ENCODE measurements around the gene PPP1R8.
"Not testable (repeated sequence)": the region's sequence is repeated elsewhere in the genome, so short reads cannot be mapped to it uniquely, and the experiment has no call there.

Gene PPP1R8

GRCh38 chr1:27832762-27833161, 2.2 kb downstream of the PPP1R8 start:
- peak; percentile 60 for DNase-seq (ENCODE audit: low spot score)

- no peak for DNase-seq (ENCODE audit: low spot score)
Measured at GRCh38 chr1:27833470-27833869, 2.9 kb downstream of the PPP1R8 start.

GRCh38 chr1:27835046-27835445, 4.5 kb downstream of the PPP1R8 start:
- DNase-seq (ENCODE audit: low spot score): no peak

GRCh38 chr1:27835501-27835900, 4.9 kb downstream of the PPP1R8 start:
- DNase-seq (ENCODE audit: low spot score): no peak

GRCh38 chr1:27849951-27850350, 19.4 kb downstream of the PPP1R8 start:
- DNase-seq (ENCODE audit: low spot score): no peak

- no peak for DNase-seq (ENCODE audit: low spot score)
Measured at GRCh38 chr1:27855085-27855484, 24.5 kb downstream of the PPP1R8 start.

- no peak for DNase-seq (ENCODE audit: low spot score)
Measured at GRCh38 chr1:27856561-27857343, 26.2 kb downstream of the PPP1R8 start.

GRCh38 chr1:27857552-27857951, 27.0 kb downstream of the PPP1R8 start:
- DNase-seq (ENCODE audit: low spot score): not testable (repeated sequence)

GRCh38 chr1:27858072-27858948, 27.7 kb downstream of the PPP1R8 start:
- DNase-seq (ENCODE audit: low spot score): peak; percentile 79

GRCh38 chr1:27858949-27859576, 28.5 kb downstream of the PPP1R8 start:
- DNase-seq (ENCODE audit: low spot score): no peak

GRCh38 chr1:27861436-27861835, 30.9 kb downstream of the PPP1R8 start:
- DNase-seq (ENCODE audit: low spot score): no peak

GRCh38 chr1:27862004-27862403, 31.4 kb downstream of the PPP1R8 start:
- no peak for DNase-seq (ENCODE audit: low spot score)

GRCh38 chr1:27862671-27863537, 32.3 kb downstream of the PPP1R8 start:
- DNase-seq (ENCODE audit: low spot score): peak; percentile 93

GRCh38 chr1:27863538-27863915, 32.9 kb downstream of the PPP1R8 start:
- no peak for DNase-seq (ENCODE audit: low spot score)

GRCh38 chr1:27864264-27864895, 33.8 kb downstream of the PPP1R8 start:
- DNase-seq (ENCODE audit: low spot score): no peak

GRCh38 chr1:27865821-27866220, 35.2 kb downstream of the PPP1R8 start:
- no peak for DNase-seq (ENCODE audit: low spot score)

GRCh38 chr1:27868556-27868931, 38.0 kb downstream of the PPP1R8 start:
- DNase-seq (ENCODE audit: low spot score): no peak

GRCh38 chr1:27868932-27869718, 38.5 kb downstream of the PPP1R8 start:
- DNase-seq (ENCODE audit: low spot score): no peak

- DNase-seq (ENCODE audit: low spot score): no peak
Measured at GRCh38 chr1:27869719-27870085, 39.1 kb downstream of the PPP1R8 start.

- DNase-seq (ENCODE audit: low spot score): not testable (repeated sequence)
Measured at GRCh38 chr1:27871076-27871475, 40.5 kb downstream of the PPP1R8 start.
